Endothelial cell of umbilical vein (primary cell): ENCODE results near the gene COQ4. TPM values are rescaled to one million over a fixed set of nuclear protein-coding genes. Genes with fewer than 3 reads are reported as not detected.

ENCODE experiments used
- BruUV-seq: library from RNA; stranded (reverse); fragments of 400-500 nt; replicated peaks from 2 replicates; lab custom pipeline; 2021; lab: Mats Ljungman, UMichigan
- CTCF ChIA-PET: fragments of 300-600, 350-600 bp; sonication (Branson Sonifier 250); formaldehyde crosslinking; loops from one replicate; lab custom pipeline; 2021; ENCODE audit warnings: antibody characterized with exemption, inconsistent platforms; lab: Charles Lee
- POLR2A ChIA-PET: fragments of 300-600, 350-600 bp; sonication (Branson Sonifier 250); formaldehyde crosslinking; loops from one replicate; lab custom pipeline; 2021; ENCODE audit warnings: antibody characterized with exemption, inconsistent platforms; lab: Charles Lee
- DNase-seq: peaks from one replicate; pipeline ENCODE4 v3.0.0-alpha.2; 2011; ENCODE audit warnings: low read depth, low spot score
- FAIRE-seq: peaks from 2 replicates; lab custom pipeline; 2011; peaks lifted over from hg19 to GRCh38; lab: Jason Lieb, UNC
- H2AFZ ChIP-seq: 2 replicates; pipeline ENCODE4 v1.6.0; 2012; ENCODE audit warnings: low read depth, low read length, control low read depth, inconsistent platforms
- H3K27ac ChIP-seq: 2 replicates; pipeline ENCODE4 v1.5.1; 2011; ENCODE audit warnings: low read depth, mild to moderate bottlenecking, control low read depth, low read length, moderate library complexity; ENCODE audit not compliant: insufficient read depth
- H3K27me3 ChIP-seq, 2 experiments: 2 replicates each; pipeline versions ENCODE4 v1.6.0 to v1.6.1; 2011; ENCODE audit warnings: low read length in 2 of 2, mixed read lengths in 1 of 2; ENCODE audit not compliant: control insufficient read depth in 2 of 2, insufficient read depth in 2 of 2
- H3K36me3 ChIP-seq, 2 experiments: 2 replicates in 1 of 2; 3 replicates in 1 of 2; pipeline ENCODE4 v1.5.1; 2011; ENCODE audit warnings: low read length in 2 of 2, mild to moderate bottlenecking in 1 of 2, moderate library complexity in 1 of 2; ENCODE audit not compliant: control insufficient read depth in 2 of 2, insufficient read depth in 2 of 2; ENCODE audit errors: extremely low read depth in 1 of 2
- H3K4me1 ChIP-seq: 3 replicates; pipeline ENCODE4 v1.5.1; 2011; ENCODE audit warnings: mild to moderate bottlenecking, low read length; ENCODE audit not compliant: control insufficient read depth, insufficient read depth; ENCODE audit errors: extremely low read depth
- H3K4me2 ChIP-seq: 2 replicates; pipeline ENCODE4 v1.6.1; 2011; ENCODE audit warnings: low read length, control low read depth, mixed read lengths; ENCODE audit not compliant: insufficient read depth
- H3K4me3 ChIP-seq, 3 experiments: fragments of 200-600 bp in 1 of 3; sonication (generic), shearing (Covaris generic) in 1 of 3; replicated peaks in 1 of 3; 2 replicates each; pipeline ENCODE4 v1.5.1; 2011 to 2016; ENCODE audit warnings: control low read depth in 3 of 3, low read length in 3 of 3, mild to moderate bottlenecking in 2 of 3, inconsistent platforms in 1 of 3, low read depth in 1 of 3, moderate library complexity in 1 of 3; ENCODE audit not compliant: insufficient read depth in 1 of 3
- H3K79me2 ChIP-seq: 2 replicates; pipeline ENCODE4 v1.6.0; 2012; ENCODE audit warnings: low read length, inconsistent platforms; ENCODE audit not compliant: control insufficient read depth, insufficient read depth
- H3K9ac ChIP-seq: replicated peaks from 2 replicates; pipeline ENCODE3; 2011; ENCODE audit warnings: low read length, control low read depth; ENCODE audit not compliant: insufficient read depth; ENCODE audit errors: extremely low read depth
- H3K9me1 ChIP-seq: replicated peaks from 3 replicates; pipeline ENCODE4 v1.6.0; 2011; ENCODE audit warnings: mild to moderate bottlenecking, low read length; ENCODE audit not compliant: control insufficient read depth, insufficient read depth; ENCODE audit errors: extremely low read depth
- H3K9me3 ChIP-seq: replicated peaks from 2 replicates; pipeline ENCODE4 v1.5.1; 2012; ENCODE audit warnings: low read length, inconsistent platforms; ENCODE audit not compliant: control insufficient read depth, insufficient read depth
- H4K20me1 ChIP-seq: replicated peaks from 2 replicates; pipeline ENCODE3; 2011; ENCODE audit warnings: mild to moderate bottlenecking, low read length; ENCODE audit not compliant: control insufficient read depth, insufficient read depth; ENCODE audit errors: extremely low read depth
- CTCF ChIP-seq, 2 donors: IDR thresholded peaks; 1 replicate in 1 of 2; 2 replicates in 1 of 2; pipeline ENCODE4 v1.5.1; 2011; ENCODE audit warnings: low read length in 2 of 2, mild to moderate bottlenecking in 2 of 2, moderate library complexity in 2 of 2, control low read depth in 1 of 2, inconsistent platforms in 1 of 2, low read depth in 1 of 2; ENCODE audit not compliant: insufficient read depth in 1 of 2; ENCODE audit errors: extremely low read depth in 1 of 2
- EZH2 ChIP-seq: IDR thresholded peaks from 2 replicates; pipeline ENCODE4 v1.6.1; 2012; ENCODE audit warnings: borderline replicate concordance, low read depth, mild to moderate bottlenecking, moderate library complexity, low read length, inconsistent platforms; ENCODE audit not compliant: severe bottlenecking
- FOS ChIP-seq: IDR thresholded peaks from 2 replicates; pipeline ENCODE4 v1.6.1; 2011; ENCODE audit warnings: mild to moderate bottlenecking, low read length, moderate library complexity, borderline replicate concordance; ENCODE audit not compliant: insufficient read depth
- GATA2 ChIP-seq: IDR thresholded peaks from 2 replicates; pipeline ENCODE4 v1.7.0; 2011; ENCODE audit warnings: low read depth, mild to moderate bottlenecking, moderate library complexity, mixed read lengths, low read length; ENCODE audit not compliant: insufficient read length, insufficient read depth
- JUN ChIP-seq: IDR thresholded peaks from 2 replicates; pipeline ENCODE4 v1.6.1; 2011; ENCODE audit warnings: borderline replicate concordance, low read depth; ENCODE audit not compliant: insufficient read length, insufficient read depth
- MAX ChIP-seq: IDR thresholded peaks from 2 replicates; pipeline ENCODE4 v1.6.1; 2011; ENCODE audit not compliant: insufficient read depth, insufficient read length
- MYC ChIP-seq: IDR thresholded peaks from one replicate; pipeline ENCODE4 v1.6.1; 2011; ENCODE audit warnings: mild to moderate bottlenecking, low read depth, low read length
- POLR2A ChIP-seq: IDR thresholded peaks from 2 replicates; pipeline ENCODE4 v1.6.1; 2012; ENCODE audit warnings: low read depth, mild to moderate bottlenecking, control low read depth, low read length
- POLR2AphosphoS5 ChIP-seq: IDR thresholded peaks from 2 replicates; pipeline ENCODE4 v1.6.1; 2012; ENCODE audit warnings: low read depth, mild to moderate bottlenecking, control low read depth, low read length, moderate library complexity; ENCODE audit not compliant: insufficient read depth
- dilution Hi-C: fragments of 300-500 bp; cut with MboI; formaldehyde crosslinking; loops from one replicate; pipeline ENCODE4 v1.15.0; 2019; ENCODE audit warnings: low sequenced_read_pairs; ENCODE audit not compliant: extremely low pct_ligation_motif_present
- intact Hi-C: fragments of 100-400 bp; cut with micrococcal nuclease; formaldehyde crosslinking; loops from one replicate; pipeline ENCODE4 v1.10.0; 2022
- polyA plus RNA-seq, 4 experiments: library from polyadenylated mRNA; depleted of rRNA in 3 of 4; stranded (reverse) in 3 of 4; unstranded in 1 of 4; fragments of >200 nt; gene quantifications; 2 replicates each; pipeline versions ENCODE4 v1.2.1 to v1.2.3, GENCODE V29; 2011 to 2012; ENCODE audit warnings: missing spikeins in 1 of 4
- total RNA-seq: library from RNA; stranded (reverse); gene quantifications from 2 replicates; pipeline ENCODE4 v1.2.3, GENCODE V29; 2021

Gene COQ4
- total and polyA plus RNA-seq, 2 donors (not counting 3 experiments of a cell fraction or from before 2014, with no cell fraction given): 44.4 to 78.1 TPM

- Histone ChIP-seq H3K27ac (no peak overlapping the region), H3K36me3 (peaks cover 0 to 8% of the 10 kb centered on the region in 2 experiments), H3K4me1 (peaks cover 2% of the 10 kb centered on the region), H4K20me1 (no peaks in the 10 kb centered on the region), H3K9me1 (no peaks in the 10 kb centered on the region), H3K4me2 (no peak overlapping the region), H2AFZ (no peak overlapping the region), H3K9ac (no peak overlapping the region), H3K79me2 (peaks cover 2% of the 10 kb centered on the region), H3K27me3 (no peaks in the 10 kb centered on the region), H3K9me3 (no peaks in the 10 kb centered on the region), H3K4me3 (no peak overlapping the region)
- FAIRE-seq (no peak), DNase-seq (no peak)
- CTCF ChIA-PET: interaction anchor here (0.6 to 1.5 kb wide), 5 partner anchors 9 to 116 kb away, joined by 3 to 7 read pairs (median 3); no protein-coding TSS in a partner anchor
- POLR2A ChIA-PET: no interaction called here
- dilution Hi-C loops: no loop called here
- intact Hi-C loops: no loop called here
- no peak for TF ChIP-seq CTCF (IDR thresholded peaks at IDR 0.05; ENCODE audit: extremely low read depth in 1 of 2, insufficient read depth in 1 of 2, low read depth in 1 of 2, low read length in 2 of 2)
- TF ChIP-seq EZH2: no peak
- TF ChIP-seq FOS: no peak
- no peak for TF ChIP-seq GATA2
- no peak for TF ChIP-seq POLR2AphosphoS5
- no peak for TF ChIP-seq POLR2A
- no peak for TF ChIP-seq MYC
- TF ChIP-seq JUN: no peak
- no peak for TF ChIP-seq MAX
- BruUV-seq: no TSS peak
Observed at GRCh38 chr9:128335914-128336313, 13.3 kb downstream of the COQ4 start.
